ENCODE results near the gene RNF214.
A peak's percentile ranks its signal among the peaks of the same experiment; 100 is the strongest.

The RNF214 gene

DNA sequence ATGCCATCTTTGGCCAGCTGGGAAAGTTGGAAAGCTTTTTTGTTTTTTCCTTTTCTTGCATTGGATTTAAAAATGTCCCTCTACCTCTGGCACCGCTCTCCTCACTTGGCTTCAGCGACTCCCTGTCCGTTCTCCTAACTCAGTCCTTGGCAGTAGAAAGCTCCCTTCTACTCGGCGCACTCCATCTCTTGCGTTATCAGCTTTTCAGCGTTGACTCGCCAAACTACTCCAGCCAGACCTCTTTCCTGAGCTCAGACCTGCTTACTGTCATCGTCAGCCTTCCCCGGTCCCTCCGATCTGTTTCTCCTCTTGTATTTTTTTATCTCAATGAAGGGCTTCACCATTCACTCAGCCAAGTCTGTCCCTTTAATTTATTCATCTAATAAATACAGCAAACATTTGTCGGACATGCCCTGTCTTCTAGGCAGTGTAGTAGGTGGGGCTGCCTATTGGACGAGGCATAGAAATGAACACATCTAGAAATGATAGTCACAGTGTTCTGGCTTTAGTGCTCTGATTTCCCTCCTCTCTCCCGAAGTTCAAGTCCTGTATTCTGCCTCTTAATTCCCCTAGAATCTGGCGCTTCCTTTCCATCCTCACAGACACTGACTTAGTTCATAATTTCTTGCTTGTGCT, 96.0 kb downstream of the RNF214 start:
- H3K4me3 ChIP-seq (ENCODE audit: low read depth, low read length), result peak overlapping the region; percentile 77
- no peaks in the 10 kb centered on the region; the same call in 1 of the 2 replicates for H3K4me1 ChIP-seq (ENCODE audit: control insufficient read depth, insufficient read depth, low read length)
- H3K36me3 ChIP-seq (ENCODE audit: control insufficient read depth, insufficient read depth, low read length), result no peaks in the 10 kb centered on the region
- H3K27me3 ChIP-seq (ENCODE audit: control insufficient read depth, insufficient read depth, low read length), result no peaks in the 10 kb centered on the region
- no peak overlapping the region for H3K9ac ChIP-seq (ENCODE audit: low read depth, low read length)
- no peaks in the 10 kb centered on the region for H3K9me3 ChIP-seq (ENCODE audit: control insufficient read depth, insufficient read depth, low read length)
- peak overlapping the region; percentile 73 for H3K27ac ChIP-seq (ENCODE audit: low read depth, low read length)

DNA sequence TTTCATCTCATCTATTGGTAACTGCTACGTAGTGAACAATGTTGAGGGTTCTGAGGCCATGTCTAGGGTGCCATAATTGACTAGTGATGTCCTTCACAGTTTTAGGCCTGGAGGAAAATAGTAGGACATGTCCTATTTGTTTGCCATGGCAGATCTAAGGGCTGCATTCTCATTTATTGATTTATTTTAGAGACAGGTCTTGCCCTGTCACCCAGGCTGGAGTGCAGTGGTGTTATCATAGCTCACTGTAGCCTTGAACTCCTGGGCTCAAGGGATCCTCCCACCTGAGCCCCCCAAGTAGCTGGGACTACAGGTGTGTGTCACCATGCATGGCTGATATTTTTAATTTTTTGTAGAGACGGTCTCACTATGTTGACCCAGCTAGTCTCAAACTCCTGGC, 100.4 kb downstream of the RNF214 start:
- Histone ChIP-seq H3K27me3 (ENCODE audit: control insufficient read depth, insufficient read depth, low read length) (no peaks in the 10 kb centered on the region), H3K4me3 (ENCODE audit: low read depth, low read length) (no peak overlapping the region), H3K36me3 (ENCODE audit: control insufficient read depth, insufficient read depth, low read length) (peaks cover 13% of the 10 kb centered on the region; the same call in 1 of the 2 replicates), H3K9me3 (ENCODE audit: control insufficient read depth, insufficient read depth, low read length) (no peaks in the 10 kb centered on the region), H3K27ac (ENCODE audit: low read depth, low read length) (no peak overlapping the region), H3K9ac (ENCODE audit: low read depth, low read length) (no peak overlapping the region), H3K4me1 (ENCODE audit: control insufficient read depth, insufficient read depth, low read length) (no peaks in the 10 kb centered on the region; the same call in 1 of the 2 replicates)

DNA sequence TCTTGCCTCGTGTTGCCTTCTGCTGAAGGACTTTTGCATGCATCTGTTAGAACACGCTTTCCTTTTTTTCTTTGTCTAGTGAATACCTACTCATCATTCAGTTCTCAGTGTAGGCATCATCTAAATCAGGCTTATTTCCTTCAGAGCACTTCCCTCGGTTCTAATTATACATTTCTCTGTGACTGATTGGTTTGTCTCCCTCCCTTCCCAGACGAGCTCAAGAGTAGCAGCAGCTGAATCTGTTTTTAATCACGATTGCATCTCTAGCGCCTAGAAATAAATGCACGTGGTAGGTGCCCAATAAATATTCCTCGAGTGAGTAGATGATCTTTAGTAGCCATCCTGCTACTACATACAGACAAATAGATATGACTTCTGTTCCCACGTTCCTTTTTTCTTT, 101.4 kb downstream of the RNF214 start:
- Histone ChIP-seq H3K27ac (ENCODE audit: low read depth, low read length) (no peak overlapping the region), H3K9ac (ENCODE audit: low read depth, low read length) (no peak overlapping the region)

DNA sequence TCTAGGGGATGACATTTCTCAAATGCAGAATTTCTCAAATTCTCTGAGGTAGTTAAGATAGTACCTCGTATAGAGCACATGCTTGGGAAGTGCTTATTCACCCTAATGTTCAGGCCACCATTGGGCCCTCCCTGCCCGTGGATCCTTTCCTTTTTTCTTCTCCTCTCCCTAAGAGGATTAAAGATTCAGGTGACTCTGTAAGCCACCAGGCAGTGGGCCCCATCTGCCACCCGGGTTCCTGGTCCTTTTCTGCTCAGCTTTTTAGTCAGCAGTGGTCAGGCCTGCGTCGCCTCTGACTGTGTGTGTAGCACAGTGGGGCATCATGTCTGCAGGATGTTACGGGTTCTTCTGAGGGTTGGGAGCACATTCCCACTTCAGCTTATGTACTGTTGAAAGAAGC, 102.4 kb downstream of the RNF214 start:
- Histone ChIP-seq H3K9ac (ENCODE audit: low read depth, low read length) (no peak overlapping the region), H3K27ac (ENCODE audit: low read depth, low read length) (no peak overlapping the region), H3K27me3 (ENCODE audit: control insufficient read depth, insufficient read depth, low read length) (no peaks in the 10 kb centered on the region), H3K4me3 (ENCODE audit: low read depth, low read length) (no peak overlapping the region), H3K4me1 (ENCODE audit: control insufficient read depth, insufficient read depth, low read length) (no peaks in the 10 kb centered on the region), H3K36me3 (ENCODE audit: control insufficient read depth, insufficient read depth, low read length) (peaks cover 15% of the 10 kb centered on the region; the same call in 1 of the 2 replicates), H3K9me3 (ENCODE audit: control insufficient read depth, insufficient read depth, low read length) (no peaks in the 10 kb centered on the region)

More for the DNA sequence above, 101.4 kb downstream of the RNF214 start:
- peaks cover 15% of the 10 kb centered on the region; the same call in 1 of the 2 replicates for H3K36me3 ChIP-seq (ENCODE audit: control insufficient read depth, insufficient read depth, low read length)
- H3K9me3 ChIP-seq (ENCODE audit: control insufficient read depth, insufficient read depth, low read length), result no peaks in the 10 kb centered on the region
- H3K4me1 ChIP-seq (ENCODE audit: control insufficient read depth, insufficient read depth, low read length), result no peaks in the 10 kb centered on the region
- H3K27me3 ChIP-seq (ENCODE audit: control insufficient read depth, insufficient read depth, low read length), result no peaks in the 10 kb centered on the region
- H3K4me3 ChIP-seq (ENCODE audit: low read depth, low read length), result no peak overlapping the region

DNA sequence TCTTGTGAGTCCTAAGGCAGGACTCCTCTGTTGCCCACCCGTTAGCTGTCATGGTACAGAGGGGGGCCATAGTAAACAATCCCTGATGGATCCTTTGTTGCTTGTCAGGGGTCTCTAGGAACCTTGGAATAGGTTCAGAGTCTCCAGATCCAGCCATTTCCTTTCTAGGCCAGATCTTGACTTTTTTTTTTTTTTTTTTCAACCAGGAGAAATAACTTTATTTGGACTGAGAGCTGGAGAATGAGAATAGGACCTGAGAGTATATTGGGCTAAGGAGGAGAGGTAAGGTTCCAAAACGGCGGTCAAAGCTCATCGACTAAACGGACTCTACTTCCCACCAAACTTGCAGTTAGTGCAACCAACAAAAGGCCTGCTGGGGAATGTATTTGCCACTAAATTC, 102.9 kb downstream of the RNF214 start:
- H3K27ac ChIP-seq (ENCODE audit: low read depth, low read length), result no peak overlapping the region
- no peaks in the 10 kb centered on the region for H3K27me3 ChIP-seq (ENCODE audit: control insufficient read depth, insufficient read depth, low read length)
- H3K36me3 ChIP-seq (ENCODE audit: control insufficient read depth, insufficient read depth, low read length), result peaks cover 19% of the 10 kb centered on the region; the same call in 1 of the 2 replicates
- H3K9ac ChIP-seq (ENCODE audit: low read depth, low read length), result no peak overlapping the region
- no peaks in the 10 kb centered on the region for H3K4me1 ChIP-seq (ENCODE audit: control insufficient read depth, insufficient read depth, low read length)
- H3K9me3 ChIP-seq (ENCODE audit: control insufficient read depth, insufficient read depth, low read length), result no peaks in the 10 kb centered on the region
- no peak overlapping the region for H3K4me3 ChIP-seq (ENCODE audit: low read depth, low read length)
